Measurements from ENCODE around the gene CAB39. TPM values are rescaled to one million over a fixed set of nuclear protein-coding genes. Genes with fewer than 3 reads are reported as not detected.

Gene CAB39
- total and polyA plus RNA-seq, 2 of the 8 experiments (the other 6 are each of a cell fraction or from before 2014, with no cell fraction given), result 16.4 to 50.5 TPM

DNA sequence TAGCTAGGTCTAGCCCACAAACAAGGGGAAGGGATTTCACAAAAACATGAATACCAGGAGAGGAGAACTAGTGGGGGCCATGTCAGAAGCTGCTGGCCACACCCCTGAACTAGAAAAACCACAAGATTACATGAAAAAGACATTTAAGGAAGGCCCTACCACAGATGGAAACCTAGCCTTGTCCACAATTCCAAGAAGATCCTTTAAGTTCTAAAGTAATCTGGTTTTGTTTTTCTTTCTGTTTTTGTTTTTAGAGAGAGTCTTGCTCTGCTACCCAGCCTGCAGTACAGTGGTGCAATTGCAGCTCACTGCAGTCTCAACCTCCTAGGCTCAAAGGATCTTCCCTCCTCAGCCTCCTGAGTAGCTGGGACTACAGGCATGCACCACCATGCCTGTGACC lies 34.2 kb upstream of the CAB39 start:
- H2AFZ ChIP-seq (ENCODE audit: low read length), result no peak overlapping the region
- H3K56ac ChIP-seq (replicated peaks; ENCODE audit: insufficient read length, low read depth, low read length), result no peak overlapping the region
- DNase-seq (ENCODE audit: low read depth in 1 of 2, low spot score in 2 of 2), result no peak
- H4K8ac ChIP-seq (ENCODE audit: extremely low read depth, insufficient read depth, low read length), result no peak overlapping the region
- no peak overlapping the region for H3K18ac ChIP-seq (ENCODE audit: extremely low read depth, low read length)
- no peak overlapping the region for H3K27ac ChIP-seq (ENCODE audit: low read depth, low read length)
- peaks cover 0 to 5% of the 10 kb centered on the region in 2 experiments; a peak in 1 of 4 replicates for H3K9me3 ChIP-seq (ENCODE audit: insufficient read depth in 2 of 2, low read depth in 1 of 2, low read length in 1 of 2)
- no peak overlapping the region for H3K4ac ChIP-seq (replicated peaks; ENCODE audit: insufficient read length, low read depth, low read length)
- H3K4me1 ChIP-seq (replicated peaks in 1 of 4; ENCODE audit: control insufficient read depth in 3 of 4, insufficient read depth in 4 of 4, low read length in 3 of 4), result no peaks in the 10 kb centered on the region
- no peak overlapping the region for H2BK20ac ChIP-seq (ENCODE audit: low read length)
- H3K79me2 ChIP-seq (ENCODE audit: control insufficient read depth in 1 of 2, insufficient read depth in 2 of 2, low read length in 2 of 2), result no peaks in the 10 kb centered on the region
- no peak overlapping the region for H2BK5ac ChIP-seq (ENCODE audit: low read depth, low read length)
- no peak overlapping the region for H4K91ac ChIP-seq (replicated peaks; ENCODE audit: insufficient read length, low read length)
- no peaks in the 10 kb centered on the region; the same call in 1 of the 2 replicates for H3K79me1 ChIP-seq (ENCODE audit: low read depth, low read length)
- H3K27me3 ChIP-seq (replicated peaks in 1 of 4; ENCODE audit: control insufficient read depth in 3 of 4, extremely low read depth in 1 of 4, insufficient read depth in 3 of 4, low read length in 3 of 4), result no peaks in the 10 kb centered on the region
- no peaks in the 10 kb centered on the region for H3K36me3 ChIP-seq (ENCODE audit: control insufficient read depth in 2 of 4, insufficient read depth in 4 of 4, low read length in 3 of 4)
- H3K23me2 ChIP-seq (ENCODE audit: low read depth, low read length), result no peaks in the 10 kb centered on the region
- H3K4me3 ChIP-seq (ENCODE audit: extremely low read depth in 1 of 4, insufficient read depth in 2 of 4, low read depth in 3 of 4, low read length in 4 of 4), result no peak overlapping the region
- ChIA-PET POLR2A (ENCODE audit: partially characterized antibody) (no interaction called here), CTCF (ENCODE audit: partially characterized antibody) (interaction anchor here (1.1 kb wide), 1 partner anchor 132 kb away, joined by 4 read pairs; no protein-coding TSS in a partner anchor)
- no peak overlapping the region for H3K4me2 ChIP-seq (ENCODE audit: insufficient read depth in 1 of 2, low read depth in 2 of 2, low read length in 2 of 2)
- no peak overlapping the region for H3K9ac ChIP-seq (replicated peaks in 1 of 4; ENCODE audit: extremely low read depth in 1 of 4, low read depth in 3 of 4, low read length in 3 of 4)
- no peak overlapping the region for H2BK12ac ChIP-seq (ENCODE audit: low read depth, low read length)
- H4K5ac ChIP-seq (ENCODE audit: insufficient read length, low read depth, low read length), result no peak overlapping the region
- no peak overlapping the region for H2BK15ac ChIP-seq (ENCODE audit: low read length)
- no peak overlapping the region for H2AK5ac ChIP-seq (ENCODE audit: low read depth, low read length)
- H2BK120ac ChIP-seq (replicated peaks; ENCODE audit: low read depth, low read length), result no peak overlapping the region
- no peak overlapping the region for H3K23ac ChIP-seq (ENCODE audit: insufficient read length)
- no peaks in the 10 kb centered on the region for H4K20me1 ChIP-seq (replicated peaks in 1 of 2; ENCODE audit: control insufficient read depth in 1 of 2, insufficient read depth in 2 of 2, low read length in 2 of 2)
- H3K14ac ChIP-seq (ENCODE audit: insufficient read length), result no peak overlapping the region
- no peak for FAIRE-seq
- no peak for TF ChIP-seq EP300 (IDR thresholded peaks at IDR 0.05; ENCODE audit: borderline replicate concordance in 1 of 2, low read depth in 2 of 2, low read length in 2 of 2)
- TF ChIP-seq, protein P1, sequence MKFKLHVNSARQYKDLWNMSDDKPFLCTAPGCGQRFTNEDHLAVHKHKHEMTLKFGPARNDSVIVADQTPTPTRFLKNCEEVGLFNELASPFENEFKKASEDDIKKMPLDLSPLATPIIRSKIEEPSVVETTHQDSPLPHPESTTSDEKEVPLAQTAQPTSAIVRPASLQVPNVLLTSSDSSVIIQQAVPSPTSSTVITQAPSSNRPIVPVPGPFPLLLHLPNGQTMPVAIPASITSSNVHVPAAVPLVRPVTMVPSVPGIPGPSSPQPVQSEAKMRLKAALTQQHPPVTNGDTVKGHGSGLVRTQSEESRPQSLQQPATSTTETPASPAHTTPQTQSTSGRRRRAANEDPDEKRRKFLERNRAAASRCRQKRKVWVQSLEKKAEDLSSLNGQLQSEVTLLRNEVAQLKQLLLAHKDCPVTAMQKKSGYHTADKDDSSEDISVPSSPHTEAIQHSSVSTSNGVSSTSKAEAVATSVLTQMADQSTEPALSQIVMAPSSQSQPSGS (IDR thresholded peaks at IDR 0.05; ENCODE audit: low read length), result no peak
- TF ChIP-seq, protein P2, sequence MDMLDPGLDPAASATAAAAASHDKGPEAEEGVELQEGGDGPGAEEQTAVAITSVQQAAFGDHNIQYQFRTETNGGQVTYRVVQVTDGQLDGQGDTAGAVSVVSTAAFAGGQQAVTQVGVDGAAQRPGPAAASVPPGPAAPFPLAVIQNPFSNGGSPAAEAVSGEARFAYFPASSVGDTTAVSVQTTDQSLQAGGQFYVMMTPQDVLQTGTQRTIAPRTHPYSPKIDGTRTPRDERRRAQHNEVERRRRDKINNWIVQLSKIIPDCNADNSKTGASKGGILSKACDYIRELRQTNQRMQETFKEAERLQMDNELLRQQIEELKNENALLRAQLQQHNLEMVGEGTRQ (IDR thresholded peaks at IDR 0.05; ENCODE audit: low read length), result no peak
- TF ChIP-seq SRF (IDR thresholded peaks at IDR 0.05; ENCODE audit: low read depth, low read length), result no peak
- no peak for TF ChIP-seq KDM4A (IDR thresholded peaks at IDR 0.05; ENCODE audit: low read depth, low read length, severe bottlenecking)
- no peak for TF ChIP-seq KDM1A (IDR thresholded peaks at IDR 0.05; ENCODE audit: borderline replicate concordance, low read length)
- TF ChIP-seq PHF8 (conservative IDR thresholded peaks at IDR 0.05; ENCODE audit: low read depth, low read length), result no peak
- TF ChIP-seq TAF1 (IDR thresholded peaks at IDR 0.05; ENCODE audit: low read depth, low read length), result no peak
- no peak for TF ChIP-seq SP4 (IDR thresholded peaks at IDR 0.05; ENCODE audit: low read length)
- no peak for TF ChIP-seq YY1 (IDR thresholded peaks at IDR 0.05; ENCODE audit: low read depth, low read length)
- no peak for TF ChIP-seq ASH2L (IDR thresholded peaks at IDR 0.05; ENCODE audit: low read length)
- TF ChIP-seq HDAC6 (IDR thresholded peaks at IDR 0.05; ENCODE audit: low read depth, low read length), result no peak
- no peak for TF ChIP-seq RFX5 (IDR thresholded peaks at IDR 0.05; ENCODE audit: borderline replicate concordance, low read depth, low read length)

Data from H1 (cell line).